HepG2 (cell line): Measurements from ENCODE around the gene ADAM10. TPM values are rescaled to one million over a fixed set of nuclear protein-coding genes. Genes with fewer than 3 reads are reported as not detected.

Experiments
- ATAC-seq: fragments of 200-7000 bp; cut with Tn5 transposase; 3 replicates; pipeline ENCODE4 v1.9.1; 2020; ENCODE audit warnings: mild to moderate bottlenecking, moderate library complexity
- BruUV-seq: library from RNA; stranded (reverse); fragments of 400-500 nt; replicated peaks from 2 replicates; lab custom pipeline; 2021; lab: Mats Ljungman, UMichigan
- CTCF ChIA-PET: fragments of 300-600 bp; formaldehyde crosslinking; extraction: SDS; loops from one replicate; lab custom pipeline; 2021; ENCODE audit warnings: low total read pairs, inconsistent platforms, low intra/inter-chr PET ratio; lab: Yijun Ruan, JAX
- POLR2A ChIA-PET: fragments of 350-600 bp; sonication (Branson Sonifier 250); formaldehyde crosslinking; loops from one replicate; lab custom pipeline; 2020; ENCODE audit warnings: antibody characterized with exemption, inconsistent platforms; lab: Yijun Ruan, JAX
- DNase-seq: peaks from one replicate; pipeline ENCODE4 v3.0.0-alpha.2; 2015; ENCODE audit warnings: low spot score
- FAIRE-seq: peaks from 3 replicates; lab custom pipeline; 2011; peaks lifted over from hg19 to GRCh38; lab: Jason Lieb, UNC
- H2AFZ ChIP-seq: one replicate; pipeline ENCODE4 v1.6.1; 2011; ENCODE audit warnings: low read length, inconsistent platforms
- H3K27ac ChIP-seq: fragments of 300-600 bp; 3 replicates; pipeline ENCODE4 v1.8.0; 2011; ENCODE audit warnings: mixed run types, mild to moderate bottlenecking, mixed read lengths, low read length, inconsistent platforms; ENCODE audit not compliant: insufficient read depth; ENCODE audit errors: extremely low read length
- H3K27me3 ChIP-seq, 2 experiments: fragments of 200-600 bp in 1 of 2; 2 replicates in 1 of 2; 3 replicates in 1 of 2; pipeline versions ENCODE4 v1.6.0 to v1.8.0; 2011; ENCODE audit warnings: low read length in 2 of 2, mild to moderate bottlenecking in 2 of 2, moderate library complexity in 2 of 2, inconsistent platforms in 1 of 2; ENCODE audit not compliant: insufficient read depth in 2 of 2, control insufficient read depth in 1 of 2
- H3K36me3 ChIP-seq, 2 experiments: fragments of 200-600 bp in 1 of 2; replicated peaks in 1 of 2; 2 replicates in 1 of 2; 3 replicates in 1 of 2; pipeline versions ENCODE4 v1.5.1 to v1.8.0; 2011; ENCODE audit warnings: low read length in 2 of 2, inconsistent platforms in 1 of 2; ENCODE audit not compliant: insufficient read depth in 2 of 2, control insufficient read depth in 1 of 2
- H3K4me1 ChIP-seq: 2 replicates; pipeline ENCODE4 v1.5.1; 2012; ENCODE audit warnings: low read length, inconsistent platforms; ENCODE audit not compliant: insufficient read depth
- H3K4me2 ChIP-seq: 2 replicates; pipeline ENCODE4 v1.6.0; 2011; ENCODE audit warnings: low read depth, low read length, inconsistent platforms
- H3K4me3 ChIP-seq, 3 experiments: fragments of 200-600 bp in 1 of 3; sonication (generic), shearing (Covaris generic) in 1 of 3; replicated peaks in 1 of 3; 2 replicates each; pipeline ENCODE4 v1.5.1; 2011 to 2016; ENCODE audit warnings: low read length in 3 of 3, inconsistent platforms in 2 of 3, low read depth in 2 of 3, mild to moderate bottlenecking in 2 of 3, control low read depth in 1 of 3, mixed read lengths in 1 of 3; ENCODE audit not compliant: insufficient read depth in 1 of 3
- H3K79me2 ChIP-seq: one replicate; pipeline ENCODE4 v1.6.1; 2011; ENCODE audit warnings: low read length, inconsistent platforms; ENCODE audit not compliant: insufficient read depth
- H3K9ac ChIP-seq: 2 replicates; pipeline ENCODE4 v1.6.0; 2011; ENCODE audit warnings: mild to moderate bottlenecking, low read depth, low read length, inconsistent platforms; ENCODE audit not compliant: insufficient read depth
- H3K9me3 ChIP-seq: 2 replicates; pipeline ENCODE4 v1.5.1; 2012; ENCODE audit warnings: mild to moderate bottlenecking, low read length
- H4K20me1 ChIP-seq: 2 replicates; pipeline ENCODE4 v1.6.0; 2011; ENCODE audit warnings: inconsistent platforms, mild to moderate bottlenecking, low read length, moderate library complexity; ENCODE audit not compliant: insufficient read depth
- CCAR2 ChIP-seq: fragments of 200-400 bp; formaldehyde crosslinking; optimal IDR thresholded peaks from 2 replicates; pipeline ENCODE3; 2018; ENCODE audit warnings: low read depth, mild to moderate bottlenecking, low read length, moderate library complexity
- CHCHD3 ChIP-seq: sonication (generic); formaldehyde crosslinking; IDR thresholded peaks from 2 replicates; pipeline ENCODE4 v1.8.0; 2022; ENCODE audit warnings: mild to moderate bottlenecking, missing genetic modification reagents, moderate library complexity
- ELF1 ChIP-seq: sonication (generic); formaldehyde crosslinking; IDR thresholded peaks from 2 replicates; pipeline ENCODE4 v1.4.0; 2020; ENCODE audit warnings: missing genetic modification reagents
- HNRNPL ChIP-seq: fragments of 200-400 bp; formaldehyde crosslinking; IDR thresholded peaks from 2 replicates; pipeline ENCODE4 v1.6.1; 2017; ENCODE audit warnings: mild to moderate bottlenecking, low read depth, low read length
- JDP2 ChIP-seq: sonication (generic); formaldehyde crosslinking; IDR thresholded peaks from 2 replicates; pipeline ENCODE4 v1.8.1; 2022; ENCODE audit warnings: missing genetic modification reagents, borderline replicate concordance
- MAF1 ChIP-seq: sonication (generic); formaldehyde crosslinking; IDR thresholded peaks from 2 replicates; pipeline ENCODE4 v1.5.0; 2020; ENCODE audit warnings: missing genetic modification reagents, borderline replicate concordance
- NFE2 ChIP-seq: sonication (generic); formaldehyde crosslinking; IDR thresholded peaks from 2 replicates; pipeline ENCODE4 v1.4.0; 2020; ENCODE audit warnings: missing genetic modification reagents
- NR2F6 ChIP-seq, 2 experiments: IDR thresholded peaks; 2 replicates each; pipeline ENCODE4 v1.6.1; 2016; ENCODE audit warnings: antibody characterized with exemption in 1 of 2, mild to moderate bottlenecking in 1 of 2
- TFE3 ChIP-seq: IDR thresholded peaks from 2 replicates; pipeline ENCODE4 v1.6.1; 2016
- TSC22D2 ChIP-seq: sonication (generic); formaldehyde crosslinking; IDR thresholded peaks from 2 replicates; pipeline ENCODE4 v1.5.1; 2020; ENCODE audit warnings: missing genetic modification reagents, mild to moderate bottlenecking, borderline replicate concordance
- ZBTB44 ChIP-seq: sonication (generic); formaldehyde crosslinking; IDR thresholded peaks from 2 replicates; pipeline ENCODE4 v1.4.0; 2020; ENCODE audit warnings: missing genetic modification reagents
- ZNF543 ChIP-seq: sonication (generic); formaldehyde crosslinking; IDR thresholded peaks from 2 replicates; pipeline ENCODE4 v1.4.0; 2020; ENCODE audit warnings: mild to moderate bottlenecking, missing genetic modification reagents
- ZNF569 ChIP-seq: sonication (generic); formaldehyde crosslinking; IDR thresholded peaks from 2 replicates; pipeline ENCODE4 v1.5.0; 2020; ENCODE audit warnings: mild to moderate bottlenecking, missing genetic modification reagents, moderate library complexity, borderline replicate concordance
- WGBS: methylation state at CpG from one replicate; pipeline ENCODE4 v1.1.6; 2017; ENCODE audit warnings: low lambda C conversion rate; 5-methylcytosine and 5-hydroxymethylcytosine counted together
- in situ Hi-C: cut with HindIII; loops from 2 replicates; pipeline ENCODE4 v1.10.0; 2017; ENCODE audit warnings: low pct_unique_long_range_greater_than_20kb; ENCODE audit not compliant: extremely low pct_ligation_motif_present
- intact Hi-C: fragments of 100-400 bp; cut with micrococcal nuclease; formaldehyde crosslinking; loops from one replicate; pipeline ENCODE4 v1.10.0; 2022; ENCODE audit not compliant: unreplicated experiment
- polyA plus RNA-seq, 8 experiments: library from polyadenylated mRNA; depleted of rRNA in 3 of 8; stranded (reverse) in 7 of 8; unstranded in 1 of 8; fragments of >200 nt; fragmentation: Illumina TruSeq in 4 of 8; extraction: Trizol in 4 of 8; gene quantifications; 2 replicates each; pipeline versions ENCODE4 v1.2.1 to v1.2.3, GENCODE V29; 2011 to 2016; ENCODE audit warnings: low read depth in 4 of 8, missing spikeins in 1 of 8, mixed read lengths in 1 of 8; ENCODE audit not compliant: insufficient read depth in 1 of 8
- total RNA-seq, 5 experiments: library from RNA; depleted of rRNA; stranded (reverse); fragments of >200 nt; fragmentation: Illumina TruSeq; extraction: Trizol; gene quantifications; 2 replicates each; pipeline ENCODE4 v1.2.3, GENCODE V29; 2016; ENCODE audit warnings: low read depth in 1 of 5
- TF ChIP-seq, protein P1 (sequence below): sonication (generic); formaldehyde crosslinking; IDR thresholded peaks from 2 replicates; pipeline ENCODE4 v1.4.0; 2020; ENCODE audit warnings: missing genetic modification reagents, borderline replicate concordance
- TF ChIP-seq, protein P2 (sequence below): sonication (generic); formaldehyde crosslinking; IDR thresholded peaks from 2 replicates; pipeline ENCODE4 v1.5.0; 2020; ENCODE audit warnings: mild to moderate bottlenecking, missing genetic modification reagents

ADAM10 gene
- total and polyA plus RNA-seq, 2 of the 13 experiments (the other 11 are each of a cell fraction or from before 2014, with no cell fraction given): 92.7 to 125 TPM

DNA sequence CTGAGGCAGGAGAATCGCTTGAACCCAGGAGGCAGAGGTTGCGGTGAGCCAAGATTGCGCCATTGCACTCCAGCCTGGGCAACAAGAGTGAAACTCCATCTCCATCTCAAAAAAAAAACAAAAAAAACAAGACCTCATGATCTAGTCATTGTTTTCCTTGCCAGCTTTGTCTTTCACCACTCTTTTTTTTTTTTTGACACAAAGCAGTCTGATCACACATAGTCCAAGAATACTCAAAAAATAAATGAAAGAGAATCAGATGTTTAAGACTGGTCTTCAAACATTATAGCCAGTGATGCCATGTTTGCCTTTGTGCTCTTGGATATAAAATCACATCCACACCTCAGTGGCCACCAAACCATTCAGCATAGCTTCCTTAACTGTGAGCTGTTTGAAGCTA lies 5.8 kb upstream of the ADAM10 start:
- Histone ChIP-seq H3K9me3 (no peaks in the 10 kb centered on the region), H2AFZ (no peak overlapping the region), H4K20me1 (no peaks in the 10 kb centered on the region), H3K4me2 (no peak overlapping the region), H3K4me1 (peaks cover 20% of the 10 kb centered on the region; the same call in 1 of the 2 replicates), H3K27me3 (no peaks in the 10 kb centered on the region; a peak in 1 of 5 replicates), H3K27ac (no peak overlapping the region), H3K4me3 (no peak overlapping the region), H3K36me3 (no peaks in the 10 kb centered on the region), H3K9ac (no peak overlapping the region), H3K79me2 (no peaks in the 10 kb centered on the region)
- no peak for DNase-seq
- intact Hi-C loops (loop anchor here (5.0 kb wide), 1 partner anchor 528 kb away; no protein-coding TSS in a partner anchor), in situ Hi-C loops (loop anchor here (10.0 kb wide), 1 partner anchor 531 kb away; no protein-coding TSS in a partner anchor)
- 86% methylated on average over 3 of the region's 3 CpGs for WGBS
- no peak for ATAC-seq
- POLR2A ChIA-PET: no interaction called here
- no TSS peak for BruUV-seq
- CTCF ChIA-PET: no interaction called here
- no peak for FAIRE-seq
- TF ChIP-seq, protein P1, sequence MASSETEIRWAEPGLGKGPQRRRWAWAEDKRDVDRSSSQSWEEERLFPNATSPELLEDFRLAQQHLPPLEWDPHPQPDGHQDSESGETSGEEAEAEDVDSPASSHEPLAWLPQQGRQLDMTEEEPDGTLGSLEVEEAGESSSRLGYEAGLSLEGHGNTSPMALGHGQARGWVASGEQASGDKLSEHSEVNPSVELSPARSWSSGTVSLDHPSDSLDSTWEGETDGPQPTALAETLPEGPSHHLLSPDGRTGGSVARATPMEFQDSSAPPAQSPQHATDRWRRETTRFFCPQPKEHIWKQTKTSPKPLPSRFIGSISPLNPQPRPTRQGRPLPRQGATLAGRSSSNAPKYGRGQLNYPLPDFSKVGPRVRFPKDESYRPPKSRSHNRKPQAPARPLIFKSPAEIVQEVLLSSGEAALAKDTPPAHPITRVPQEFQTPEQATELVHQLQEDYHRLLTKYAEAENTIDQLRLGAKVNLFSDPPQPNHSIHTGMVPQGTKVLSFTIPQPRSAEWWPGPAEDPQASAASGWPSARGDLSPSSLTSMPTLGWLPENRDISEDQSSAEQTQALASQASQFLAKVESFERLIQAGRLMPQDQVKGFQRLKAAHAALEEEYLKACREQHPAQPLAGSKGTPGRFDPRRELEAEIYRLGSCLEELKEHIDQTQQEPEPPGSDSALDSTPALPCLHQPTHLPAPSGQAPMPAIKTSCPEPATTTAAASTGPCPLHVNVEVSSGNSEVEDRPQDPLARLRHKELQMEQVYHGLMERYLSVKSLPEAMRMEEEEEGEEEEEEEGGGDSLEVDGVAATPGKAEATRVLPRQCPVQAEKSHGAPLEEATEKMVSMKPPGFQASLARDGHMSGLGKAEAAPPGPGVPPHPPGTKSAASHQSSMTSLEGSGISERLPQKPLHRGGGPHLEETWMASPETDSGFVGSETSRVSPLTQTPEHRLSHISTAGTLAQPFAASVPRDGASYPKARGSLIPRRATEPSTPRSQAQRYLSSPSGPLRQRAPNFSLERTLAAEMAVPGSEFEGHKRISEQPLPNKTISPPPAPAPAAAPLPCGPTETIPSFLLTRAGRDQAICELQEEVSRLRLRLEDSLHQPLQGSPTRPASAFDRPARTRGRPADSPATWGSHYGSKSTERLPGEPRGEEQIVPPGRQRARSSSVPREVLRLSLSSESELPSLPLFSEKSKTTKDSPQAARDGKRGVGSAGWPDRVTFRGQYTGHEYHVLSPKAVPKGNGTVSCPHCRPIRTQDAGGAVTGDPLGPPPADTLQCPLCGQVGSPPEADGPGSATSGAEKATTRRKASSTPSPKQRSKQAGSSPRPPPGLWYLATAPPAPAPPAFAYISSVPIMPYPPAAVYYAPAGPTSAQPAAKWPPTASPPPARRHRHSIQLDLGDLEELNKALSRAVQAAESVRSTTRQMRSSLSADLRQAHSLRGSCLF (CRISPR knock-in tag): no peak
- TF ChIP-seq JDP2 (CRISPR knock-in tag): no peak
- TF ChIP-seq CCAR2: no peak
- TF ChIP-seq, protein P2, sequence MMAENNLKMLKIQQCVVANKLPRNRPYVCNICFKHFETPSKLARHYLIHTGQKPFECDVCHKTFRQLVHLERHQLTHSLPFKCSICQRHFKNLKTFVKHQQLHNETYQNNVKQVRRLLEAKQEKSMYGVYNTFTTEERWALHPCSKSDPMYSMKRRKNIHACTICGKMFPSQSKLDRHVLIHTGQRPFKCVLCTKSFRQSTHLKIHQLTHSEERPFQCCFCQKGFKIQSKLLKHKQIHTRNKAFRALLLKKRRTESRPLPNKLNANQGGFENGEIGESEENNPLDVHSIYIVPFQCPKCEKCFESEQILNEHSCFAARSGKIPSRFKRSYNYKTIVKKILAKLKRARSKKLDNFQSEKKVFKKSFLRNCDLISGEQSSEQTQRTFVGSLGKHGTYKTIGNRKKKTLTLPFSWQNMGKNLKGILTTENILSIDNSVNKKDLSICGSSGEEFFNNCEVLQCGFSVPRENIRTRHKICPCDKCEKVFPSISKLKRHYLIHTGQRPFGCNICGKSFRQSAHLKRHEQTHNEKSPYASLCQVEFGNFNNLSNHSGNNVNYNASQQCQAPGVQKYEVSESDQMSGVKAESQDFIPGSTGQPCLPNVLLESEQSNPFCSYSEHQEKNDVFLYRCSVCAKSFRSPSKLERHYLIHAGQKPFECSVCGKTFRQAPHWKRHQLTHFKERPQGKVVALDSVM: no peak
- no peak for TF ChIP-seq HNRNPL
- TF ChIP-seq NFE2 (CRISPR knock-in tag): no peak
- no peak for TF ChIP-seq NR2F6 (IDR thresholded peaks at IDR 0.05)
- TF ChIP-seq NR2F6 (CRISPR knock-in tag; IDR thresholded peaks at IDR 0.05): no peak
- no peak for TF ChIP-seq CHCHD3 (CRISPR knock-in tag)
- TF ChIP-seq MAF1 (CRISPR knock-in tag): no peak
- no peak for TF ChIP-seq TFE3
- no peak for TF ChIP-seq ZNF569 (CRISPR knock-in tag)
- no peak for TF ChIP-seq TSC22D2 (CRISPR knock-in tag)
- no peak for TF ChIP-seq ZBTB44 (CRISPR knock-in tag)
- TF ChIP-seq ELF1 (CRISPR knock-in tag): no peak
- no peak for TF ChIP-seq ZNF543 (CRISPR knock-in tag)
